SK-N-SH treated with all-trans-retinoic acid at 6 μM for 48 hours (cell line): ENCODE results near the gene MPPED1.

ENCODE experiments used
- ARNTL ChIP-seq: fragments of 450-650 bp; formaldehyde crosslinking; IDR thresholded peaks from 2 replicates; pipeline ENCODE4 v1.5.0; 2020; ENCODE audit warnings: low read depth, mild to moderate bottlenecking, moderate library complexity, borderline replicate concordance
- ESRRG ChIP-seq: fragments of 250-450 bp; sonication (Bioruptor Pico); IDR thresholded peaks from 2 replicates; pipeline ENCODE4 v1.6.1; 2021; ENCODE audit warnings: mild to moderate bottlenecking
- GLIS3 ChIP-seq: fragments of 250-450 bp; sonication (Bioruptor Pico); IDR thresholded peaks from 2 replicates; pipeline ENCODE4 v1.5.0; 2020; ENCODE audit warnings: mild to moderate bottlenecking, moderate library complexity
- RARB ChIP-seq: fragments of 250-450 bp; sonication (Bioruptor Pico); IDR thresholded peaks from 2 replicates; pipeline ENCODE4 v1.8.0; 2021; ENCODE audit warnings: mild to moderate bottlenecking, moderate library complexity
- TCF4 ChIP-seq: fragments of 250-450 bp; sonication (Bioruptor Pico); IDR thresholded peaks from 2 replicates; pipeline ENCODE4 v1.8.0; 2021; ENCODE audit warnings: mild to moderate bottlenecking, moderate library complexity, borderline replicate concordance
- ZC3H10 ChIP-seq: fragments of 250-450 bp; sonication (Bioruptor Pico); IDR thresholded peaks from 2 replicates; pipeline ENCODE4 v1.5.1; 2021; ENCODE audit warnings: mild to moderate bottlenecking, moderate library complexity
- ZFP3 ChIP-seq: fragments of 250-450 bp; sonication (Bioruptor Pico); IDR thresholded peaks from 2 replicates; pipeline ENCODE4 v1.5.0; 2020; ENCODE audit warnings: mild to moderate bottlenecking, moderate library complexity
- ZFP30 ChIP-seq: fragments of 450-650 bp; formaldehyde crosslinking; IDR thresholded peaks from 2 replicates; pipeline ENCODE4 v1.5.0; 2022; ENCODE audit warnings: mild to moderate bottlenecking, moderate library complexity
- ZNF70 ChIP-seq: fragments of 450-650 bp; formaldehyde crosslinking; IDR thresholded peaks from 2 replicates; pipeline ENCODE4 v1.5.0; 2020; ENCODE audit warnings: mild to moderate bottlenecking, moderate library complexity
- TF ChIP-seq, protein P1 (sequence below): fragments of 250-450 bp; sonication (Bioruptor Pico); IDR thresholded peaks from 2 replicates; pipeline ENCODE4 v1.5.0; 2020; ENCODE audit warnings: mild to moderate bottlenecking, moderate library complexity
- TF ChIP-seq, protein P2 (sequence below): fragments of 250-450 bp; sonication (Bioruptor Pico); IDR thresholded peaks from 2 replicates; pipeline ENCODE4 v1.5.1; 2021; ENCODE audit warnings: mild to moderate bottlenecking, moderate library complexity
- TF ChIP-seq, protein P3 (sequence below): fragments of 250-450 bp; sonication (Bioruptor Pico); IDR thresholded peaks from 2 replicates; pipeline ENCODE4 v1.5.1; 2020; ENCODE audit warnings: low read depth, mild to moderate bottlenecking, moderate library complexity
- TF ChIP-seq, protein P4 (sequence below): fragments of 250-450 bp; sonication (Bioruptor Pico); IDR thresholded peaks from 2 replicates; pipeline ENCODE4 v1.8.0; 2020; ENCODE audit warnings: mild to moderate bottlenecking, moderate library complexity, borderline replicate concordance

DNA sequence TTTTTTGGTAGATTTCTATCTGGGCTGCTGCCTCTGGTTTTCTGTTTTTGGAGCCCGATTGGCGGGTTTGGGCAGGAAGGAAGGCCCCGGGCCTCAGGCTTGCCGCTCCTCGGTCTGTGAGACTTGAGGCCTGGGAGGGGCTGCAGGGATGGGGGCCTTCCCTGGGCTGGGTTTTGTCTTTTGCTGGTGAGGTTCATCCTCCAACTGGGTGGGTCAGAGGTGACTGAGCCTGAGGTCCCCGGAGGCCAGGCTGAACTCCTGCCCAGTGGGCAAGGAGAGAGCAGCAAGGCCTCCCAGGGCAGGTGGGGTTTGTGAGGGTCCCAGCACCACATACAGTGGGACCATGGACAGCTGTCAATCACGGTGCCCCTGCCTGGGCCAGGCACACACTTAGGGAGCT lies 15.0 kb downstream of the MPPED1 start:
- TF ChIP-seq ZFP3 (CRISPR knock-in tag), result no peak
- no peak for TF ChIP-seq ZFP30 (CRISPR knock-in tag)
- no peak for TF ChIP-seq ARNTL (CRISPR knock-in tag)
- no peak for TF ChIP-seq ESRRG (CRISPR knock-in tag)
- TF ChIP-seq, protein P1, sequence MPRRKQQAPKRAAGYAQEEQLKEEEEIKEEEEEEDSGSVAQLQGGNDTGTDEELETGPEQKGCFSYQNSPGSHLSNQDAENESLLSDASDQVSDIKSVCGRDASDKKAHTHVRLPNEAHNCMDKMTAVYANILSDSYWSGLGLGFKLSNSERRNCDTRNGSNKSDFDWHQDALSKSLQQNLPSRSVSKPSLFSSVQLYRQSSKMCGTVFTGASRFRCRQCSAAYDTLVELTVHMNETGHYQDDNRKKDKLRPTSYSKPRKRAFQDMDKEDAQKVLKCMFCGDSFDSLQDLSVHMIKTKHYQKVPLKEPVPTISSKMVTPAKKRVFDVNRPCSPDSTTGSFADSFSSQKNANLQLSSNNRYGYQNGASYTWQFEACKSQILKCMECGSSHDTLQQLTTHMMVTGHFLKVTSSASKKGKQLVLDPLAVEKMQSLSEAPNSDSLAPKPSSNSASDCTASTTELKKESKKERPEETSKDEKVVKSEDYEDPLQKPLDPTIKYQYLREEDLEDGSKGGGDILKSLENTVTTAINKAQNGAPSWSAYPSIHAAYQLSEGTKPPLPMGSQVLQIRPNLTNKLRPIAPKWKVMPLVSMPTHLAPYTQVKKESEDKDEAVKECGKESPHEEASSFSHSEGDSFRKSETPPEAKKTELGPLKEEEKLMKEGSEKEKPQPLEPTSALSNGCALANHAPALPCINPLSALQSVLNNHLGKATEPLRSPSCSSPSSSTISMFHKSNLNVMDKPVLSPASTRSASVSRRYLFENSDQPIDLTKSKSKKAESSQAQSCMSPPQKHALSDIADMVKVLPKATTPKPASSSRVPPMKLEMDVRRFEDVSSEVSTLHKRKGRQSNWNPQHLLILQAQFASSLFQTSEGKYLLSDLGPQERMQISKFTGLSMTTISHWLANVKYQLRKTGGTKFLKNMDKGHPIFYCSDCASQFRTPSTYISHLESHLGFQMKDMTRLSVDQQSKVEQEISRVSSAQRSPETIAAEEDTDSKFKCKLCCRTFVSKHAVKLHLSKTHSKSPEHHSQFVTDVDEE (CRISPR knock-in tag), result no peak
- TF ChIP-seq GLIS3 (CRISPR knock-in tag), result no peak
- TF ChIP-seq, protein P2, sequence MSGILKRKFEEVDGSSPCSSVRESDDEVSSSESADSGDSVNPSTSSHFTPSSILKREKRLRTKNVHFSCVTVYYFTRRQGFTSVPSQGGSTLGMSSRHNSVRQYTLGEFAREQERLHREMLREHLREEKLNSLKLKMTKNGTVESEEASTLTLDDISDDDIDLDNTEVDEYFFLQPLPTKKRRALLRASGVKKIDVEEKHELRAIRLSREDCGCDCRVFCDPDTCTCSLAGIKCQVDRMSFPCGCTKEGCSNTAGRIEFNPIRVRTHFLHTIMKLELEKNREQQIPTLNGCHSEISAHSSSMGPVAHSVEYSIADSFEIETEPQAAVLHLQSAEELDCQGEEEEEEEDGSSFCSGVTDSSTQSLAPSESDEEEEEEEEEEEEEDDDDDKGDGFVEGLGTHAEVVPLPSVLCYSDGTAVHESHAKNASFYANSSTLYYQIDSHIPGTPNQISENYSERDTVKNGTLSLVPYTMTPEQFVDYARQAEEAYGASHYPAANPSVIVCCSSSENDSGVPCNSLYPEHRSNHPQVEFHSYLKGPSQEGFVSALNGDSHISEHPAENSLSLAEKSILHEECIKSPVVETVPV (CRISPR knock-in tag), result no peak
- TF ChIP-seq ZNF70, result no peak
- no peak for TF ChIP-seq ZC3H10 (CRISPR knock-in tag)
- TF ChIP-seq, protein P3, sequence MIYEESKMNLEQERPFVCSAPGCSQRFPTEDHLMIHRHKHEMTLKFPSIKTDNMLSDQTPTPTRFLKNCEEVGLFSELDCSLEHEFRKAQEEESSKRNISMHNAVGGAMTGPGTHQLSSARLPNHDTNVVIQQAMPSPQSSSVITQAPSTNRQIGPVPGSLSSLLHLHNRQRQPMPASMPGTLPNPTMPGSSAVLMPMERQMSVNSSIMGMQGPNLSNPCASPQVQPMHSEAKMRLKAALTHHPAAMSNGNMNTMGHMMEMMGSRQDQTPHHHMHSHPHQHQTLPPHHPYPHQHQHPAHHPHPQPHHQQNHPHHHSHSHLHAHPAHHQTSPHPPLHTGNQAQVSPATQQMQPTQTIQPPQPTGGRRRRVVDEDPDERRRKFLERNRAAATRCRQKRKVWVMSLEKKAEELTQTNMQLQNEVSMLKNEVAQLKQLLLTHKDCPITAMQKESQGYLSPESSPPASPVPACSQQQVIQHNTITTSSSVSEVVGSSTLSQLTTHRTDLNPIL (CRISPR knock-in tag), result no peak
- TF ChIP-seq RARB (CRISPR knock-in tag), result no peak
- TF ChIP-seq, protein P4, sequence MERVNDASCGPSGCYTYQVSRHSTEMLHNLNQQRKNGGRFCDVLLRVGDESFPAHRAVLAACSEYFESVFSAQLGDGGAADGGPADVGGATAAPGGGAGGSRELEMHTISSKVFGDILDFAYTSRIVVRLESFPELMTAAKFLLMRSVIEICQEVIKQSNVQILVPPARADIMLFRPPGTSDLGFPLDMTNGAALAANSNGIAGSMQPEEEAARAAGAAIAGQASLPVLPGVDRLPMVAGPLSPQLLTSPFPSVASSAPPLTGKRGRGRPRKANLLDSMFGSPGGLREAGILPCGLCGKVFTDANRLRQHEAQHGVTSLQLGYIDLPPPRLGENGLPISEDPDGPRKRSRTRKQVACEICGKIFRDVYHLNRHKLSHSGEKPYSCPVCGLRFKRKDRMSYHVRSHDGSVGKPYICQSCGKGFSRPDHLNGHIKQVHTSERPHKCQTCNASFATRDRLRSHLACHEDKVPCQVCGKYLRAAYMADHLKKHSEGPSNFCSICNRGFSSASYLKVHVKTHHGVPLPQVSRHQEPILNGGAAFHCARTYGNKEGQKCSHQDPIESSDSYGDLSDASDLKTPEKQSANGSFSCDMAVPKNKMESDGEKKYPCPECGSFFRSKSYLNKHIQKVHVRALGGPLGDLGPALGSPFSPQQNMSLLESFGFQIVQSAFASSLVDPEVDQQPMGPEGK, result no peak
- no peak for TF ChIP-seq TCF4 (CRISPR knock-in tag)
